Colonic mucosa (tissue), 4 donors: ENCODE measurements around the gene SLC48A1. TPM values are rescaled to one million over a fixed set of nuclear protein-coding genes. Genes with fewer than 3 reads are reported as not detected.

Experiments used
- DNase-seq: peaks from one replicate; pipeline ENCODE4 v3.0.0-alpha.2; 2020
- H3K27ac ChIP-seq: fragments of 200-600 bp; one replicate; pipeline ENCODE4 v1.8.0; 2021
- H3K27me3 ChIP-seq: fragments of 200-600 bp; one replicate; pipeline ENCODE4 v1.8.0; 2021
- H3K36me3 ChIP-seq: fragments of 200-600 bp; one replicate; pipeline ENCODE4 v1.8.0; 2021
- H3K4me1 ChIP-seq: fragments of 200-600 bp; one replicate; pipeline ENCODE4 v1.8.0; 2021; ENCODE audit warnings: mild to moderate bottlenecking
- H3K4me3 ChIP-seq: fragments of 200-600 bp; one replicate; pipeline ENCODE4 v1.8.0; 2021
- H3K9ac ChIP-seq, 2 donors: one replicate each; pipeline ENCODE4 v1.7.0; 2013; ENCODE audit warnings: control low read depth in 2 of 2, low read depth in 2 of 2, low read length in 2 of 2
- H3K9me3 ChIP-seq: fragments of 200-600 bp; one replicate; pipeline ENCODE4 v1.8.0; 2021
- CTCF ChIP-seq: fragments of 200-600 bp; IDR thresholded peaks from one replicate; pipeline ENCODE4 v1.8.0; 2022; ENCODE audit warnings: antibody characterized with exemption, mild to moderate bottlenecking
- intact Hi-C: fragments of 100-400 bp; cut with DNase I; formaldehyde crosslinking; loops from one replicate; pipeline ENCODE4 v1.14.1; 2022
- total RNA-seq, 2 donors: library from RNA; stranded (reverse); fragmentation: NEBNext Ultra II Directional in 1 of 2; extraction: Animal tissue kit (Norgen Biotek cat#: 25700) in 1 of 2; gene quantifications; one replicate each; pipeline ENCODE4 v1.2.1, GENCODE V29; 2021
- donor health status: healthy.
- donor health status: DM: no; HTN: no; CAD: no.
- donor health status: DM: no; HTN: no; CAD: no.

Gene SLC48A1
- total RNA-seq, 2 donors from 2014 or later, result 12.2 to 17.9 TPM

GRCh38 chr12:47783821-47784819, 11.1 kb downstream of the SLC48A1 start:
- Histone ChIP-seq H3K27ac (no peak overlapping the region), H3K36me3 (peaks cover 14% of the 10 kb centered on the region), H3K27me3 (no peaks in the 10 kb centered on the region), H3K4me1 (no peaks in the 10 kb centered on the region), H3K9ac (no peak overlapping the region), H3K9me3 (no peaks in the 10 kb centered on the region), H3K4me3 (no peak overlapping the region)
- DNase-seq, result no peak
- no peak for TF ChIP-seq CTCF
- intact Hi-C loops, result loop anchor here (5.0 kb wide), 1 partner anchor 53 kb away; no protein-coding TSS in a partner anchor

GRCh38 chr12:47785036-47785886, 12.2 kb downstream of the SLC48A1 start:
- intact Hi-C loops, result no loop called here
- no peak for DNase-seq

DNA sequence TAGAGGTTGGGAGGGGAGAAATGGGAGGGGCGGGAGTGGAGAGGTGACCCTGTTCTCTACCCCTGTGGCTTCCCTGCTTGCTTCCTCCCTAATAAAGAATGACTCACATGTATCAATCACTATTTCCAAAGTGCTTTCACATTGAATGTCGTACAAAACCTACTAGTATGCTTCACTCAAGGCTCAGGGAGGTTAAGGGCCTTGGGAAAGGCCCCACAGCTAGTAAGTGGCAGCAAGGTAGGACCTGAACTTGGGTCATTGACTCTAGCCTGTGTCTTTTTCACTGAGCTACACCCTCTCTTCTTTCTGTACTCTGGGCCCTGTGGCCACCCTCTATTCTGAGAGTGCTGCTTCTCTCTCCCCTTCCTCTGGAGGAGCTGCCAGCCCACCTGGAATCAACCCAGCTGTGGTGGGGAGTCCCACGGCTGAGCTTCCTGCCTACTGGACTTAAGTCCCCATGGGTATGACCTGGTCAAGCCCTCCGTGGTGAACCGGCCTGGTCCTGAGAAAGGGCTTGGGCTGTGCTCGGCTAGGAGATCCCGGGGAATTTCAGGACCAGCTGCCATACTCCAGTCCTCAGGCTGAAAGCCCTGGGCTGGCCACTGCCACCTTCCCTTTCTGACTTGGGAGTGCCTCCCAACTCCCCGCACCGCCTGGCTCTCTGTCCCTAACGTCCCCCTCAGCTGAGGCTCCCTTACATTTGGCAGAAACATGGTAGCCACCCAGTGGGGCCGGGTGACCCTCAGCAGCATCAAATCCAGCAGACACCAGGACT, 13.0 kb downstream of the SLC48A1 start:
- Histone ChIP-seq H3K27ac (no peak overlapping the region), H3K4me3 (no peak overlapping the region), H3K4me1 (no peaks in the 10 kb centered on the region), H3K9me3 (no peaks in the 10 kb centered on the region), H3K36me3 (peaks cover 18% of the 10 kb centered on the region), H3K9ac (no peak overlapping the region), H3K27me3 (no peaks in the 10 kb centered on the region)
- no peak for DNase-seq
- intact Hi-C loops, result no loop called here
- no peak for TF ChIP-seq CTCF

More at GRCh38 chr12:47785036-47785886, 12.2 kb downstream of the SLC48A1 start:
- TF ChIP-seq CTCF, result no peak
- Histone ChIP-seq H3K4me1 (no peaks in the 10 kb centered on the region), H3K27ac (no peak overlapping the region), H3K27me3 (no peaks in the 10 kb centered on the region), H3K9me3 (no peaks in the 10 kb centered on the region), H3K4me3 (no peak overlapping the region), H3K36me3 (peaks cover 16% of the 10 kb centered on the region), H3K9ac (no peak overlapping the region)

DNA sequence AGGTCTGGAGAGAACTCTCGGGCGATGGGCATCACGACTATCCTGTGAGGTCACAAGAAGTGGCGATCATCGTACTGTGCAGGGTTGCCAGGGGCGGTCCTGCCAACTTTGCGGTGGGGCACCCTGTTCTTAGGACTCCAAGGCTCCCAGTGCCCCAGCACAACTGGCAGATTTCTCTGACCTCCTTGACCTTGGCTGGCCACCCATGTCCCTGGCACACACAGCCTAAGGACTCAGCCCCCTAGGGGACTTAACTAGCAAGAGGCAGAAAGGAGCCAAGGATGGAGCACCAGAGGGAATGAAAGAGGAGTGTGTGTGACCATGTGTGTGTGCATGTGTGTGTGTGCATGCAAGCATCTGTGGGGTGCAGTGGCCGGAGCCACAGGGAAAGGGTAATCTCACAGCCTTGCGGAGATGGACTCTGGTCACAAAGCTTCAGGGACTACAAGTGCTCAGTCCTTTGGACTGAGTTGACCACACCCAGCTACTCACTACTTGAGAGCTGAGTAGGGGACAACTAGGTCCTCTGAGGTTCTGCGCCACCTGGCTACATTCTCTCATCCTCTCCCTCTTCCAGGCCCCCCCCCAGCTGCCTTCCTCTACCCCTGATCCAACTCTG, 13.7 kb downstream of the SLC48A1 start:
- Histone ChIP-seq H3K36me3 (peaks cover 21% of the 10 kb centered on the region), H3K4me3 (no peak overlapping the region), H3K4me1 (no peaks in the 10 kb centered on the region), H3K9me3 (no peaks in the 10 kb centered on the region), H3K27me3 (no peaks in the 10 kb centered on the region), H3K27ac (no peak overlapping the region), H3K9ac (no peak overlapping the region)
- DNase-seq, result no peak
- no peak for TF ChIP-seq CTCF
- intact Hi-C loops, result no loop called here
